ENCODE results near the gene LHFPL6. TPM values are rescaled to one million over a fixed set of nuclear protein-coding genes. Genes with fewer than 3 reads are reported as not detected.

Gene LHFPL6
- total and polyA plus RNA-seq, 2 experiments from 2014 or later: 91.2 to 111 TPM

DNA sequence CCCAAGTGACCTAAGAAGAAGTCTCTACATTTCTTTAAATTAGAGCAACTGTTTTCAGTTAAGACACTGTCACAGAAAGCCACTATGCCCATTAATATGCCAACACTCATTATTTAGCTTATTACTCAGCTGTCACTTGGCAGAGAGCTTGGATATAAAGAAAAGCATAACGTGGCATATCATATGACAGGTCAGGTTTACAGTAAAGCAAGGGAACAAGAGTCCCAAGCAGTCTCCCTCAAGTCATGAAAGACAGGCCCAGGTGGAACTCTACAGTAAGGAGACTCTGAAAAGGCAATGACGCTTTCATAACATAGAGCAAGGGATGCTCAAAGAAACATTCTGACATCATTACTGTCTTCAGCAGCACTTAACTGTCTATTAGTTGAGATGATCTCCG, 6.3 kb downstream of the LHFPL6 start:
- in situ Hi-C loops (cut with MboI): no loop called here
- H3F3A ChIP-seq (ENCODE audit: insufficient read depth): peaks cover 14% of the 10 kb centered on the region; the same call in 1 of the 2 replicates
- no peaks in the 10 kb centered on the region for H3K36me3 ChIP-seq (ENCODE audit: low read depth)
- no peak overlapping the region for H3K27ac ChIP-seq
- peaks cover 48% of the 10 kb centered on the region for H3K4me1 ChIP-seq (ENCODE audit: insufficient read depth)
- DNase-seq: no peak
- 55 to 56% methylated on average over 3 of the region's 3 CpGs for WGBS, 2 experiments (ENCODE audit: low coverage in 1 of 2, low lambda C conversion rate in 2 of 2, missing lambda C conversion rate in 2 of 2)
- no peaks in the 10 kb centered on the region for H3K27me3 ChIP-seq (replicated peaks; ENCODE audit: insufficient read depth)
- H3K4me2 ChIP-seq (ENCODE audit: unreplicated experiment): no peak overlapping the region
- no peak overlapping the region for H3K9ac ChIP-seq
- no peak overlapping the region for H2AFZ ChIP-seq
- TF ChIP-seq EZH2 (IDR thresholded peaks at IDR 0.05; ENCODE audit: insufficient read depth, poor library complexity, severe bottlenecking) (no peak), EZH2phosphoT487 (IDR thresholded peaks at IDR 0.05; ENCODE audit: insufficient read depth, low read depth) (no peak)
- no peaks in the 10 kb centered on the region for H3K9me2 ChIP-seq (ENCODE audit: insufficient read depth)
- H3K4me3 ChIP-seq: no peak overlapping the region
- H3K79me2 ChIP-seq (ENCODE audit: insufficient read depth): peaks cover 91% of the 10 kb centered on the region
- no peaks in the 10 kb centered on the region for H3K9me3 ChIP-seq (ENCODE audit: low read depth)
- H4K20me1 ChIP-seq (ENCODE audit: insufficient read depth): no peaks in the 10 kb centered on the region

DNA sequence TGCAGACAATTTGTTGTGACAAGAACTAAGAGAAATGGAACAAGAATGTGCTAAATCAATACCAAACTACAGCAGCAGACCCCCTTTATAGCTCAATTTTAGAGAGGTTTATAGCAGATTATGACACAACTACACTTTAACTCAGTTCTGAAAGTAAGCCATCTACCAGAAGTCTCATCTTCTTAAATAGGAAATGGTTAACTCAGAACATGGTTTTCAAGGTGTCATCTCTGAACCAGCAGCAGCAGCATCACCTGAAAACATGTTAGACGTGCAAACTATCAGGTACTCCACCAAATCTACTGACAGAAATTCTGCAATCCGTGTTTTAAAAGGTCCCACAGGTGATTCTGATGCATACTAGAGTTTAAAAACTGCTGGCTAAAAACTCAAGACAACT, 6.8 kb downstream of the LHFPL6 start:
- Histone ChIP-seq H3K27ac (no peak overlapping the region), H3K79me2 (ENCODE audit: insufficient read depth) (peaks cover 91% of the 10 kb centered on the region)
- 88 to 93% methylated on average over 2 of the region's 2 CpGs for WGBS, 2 experiments (ENCODE audit: low coverage in 1 of 2, low lambda C conversion rate in 2 of 2, missing lambda C conversion rate in 2 of 2)

DNA sequence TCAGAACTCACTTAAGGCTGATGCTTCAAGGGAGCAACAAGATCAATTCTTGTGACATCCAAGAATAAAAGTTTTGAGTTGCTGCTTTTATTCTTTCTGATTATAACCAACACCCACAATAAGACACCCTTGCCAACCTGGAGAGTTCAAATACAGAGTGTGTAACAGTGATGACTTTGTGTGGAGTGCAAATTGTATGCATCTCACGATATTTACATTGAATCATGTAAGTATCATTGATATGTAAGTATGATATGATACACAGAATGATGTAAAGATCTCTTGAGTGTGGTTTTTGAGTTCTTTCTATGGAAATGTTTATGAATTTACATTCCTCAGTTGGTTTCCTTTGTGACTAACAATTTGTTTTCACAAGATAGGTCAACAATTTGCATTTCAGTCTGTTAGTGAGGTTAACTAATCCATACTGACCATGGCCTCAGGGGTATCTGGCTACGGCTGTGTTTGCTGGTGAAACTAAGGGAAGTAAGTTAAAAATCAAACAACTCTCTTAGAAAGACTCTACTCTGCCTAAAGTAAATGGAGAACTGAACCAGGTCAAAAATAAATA, 12.4 kb downstream of the LHFPL6 start:
- Histone ChIP-seq H3K27me3 (replicated peaks; ENCODE audit: insufficient read depth) (no peaks in the 10 kb centered on the region), H3K79me2 (ENCODE audit: insufficient read depth) (peaks cover 91% of the 10 kb centered on the region), H3K9ac (no peak overlapping the region), H3K4me3 (no peak overlapping the region), H3K4me1 (ENCODE audit: insufficient read depth) (peaks cover 7% of the 10 kb centered on the region; the same call in 1 of the 2 replicates), H3K4me2 (ENCODE audit: unreplicated experiment) (no peak overlapping the region), H3K27ac (no peak overlapping the region), H3K36me3 (ENCODE audit: low read depth) (no peaks in the 10 kb centered on the region), H3K9me3 (ENCODE audit: low read depth) (no peaks in the 10 kb centered on the region), H2AFZ (no peak overlapping the region), H3F3A (ENCODE audit: insufficient read depth) (no peaks in the 10 kb centered on the region), H4K20me1 (ENCODE audit: insufficient read depth) (no peaks in the 10 kb centered on the region), H3K9me2 (ENCODE audit: insufficient read depth) (no peaks in the 10 kb centered on the region)
- in situ Hi-C loops (cut with MboI): no loop called here
- WGBS, 2 experiments (ENCODE audit: low coverage in 1 of 2, low lambda C conversion rate in 2 of 2, missing lambda C conversion rate in 2 of 2): 45 to 48% methylated on average over 2 of the region's 2 CpGs
- no peak for DNase-seq
- TF ChIP-seq EZH2phosphoT487 (IDR thresholded peaks at IDR 0.05; ENCODE audit: insufficient read depth, low read depth) (no peak), EZH2 (IDR thresholded peaks at IDR 0.05; ENCODE audit: insufficient read depth, poor library complexity, severe bottlenecking) (no peak)

More for the DNA sequence above, 6.8 kb downstream of the LHFPL6 start:
- TF ChIP-seq EZH2phosphoT487 (IDR thresholded peaks at IDR 0.05; ENCODE audit: insufficient read depth, low read depth) (no peak), EZH2 (IDR thresholded peaks at IDR 0.05; ENCODE audit: insufficient read depth, poor library complexity, severe bottlenecking) (no peak)
- Histone ChIP-seq H3K9me3 (ENCODE audit: low read depth) (no peaks in the 10 kb centered on the region), H3K9me2 (ENCODE audit: insufficient read depth) (no peaks in the 10 kb centered on the region), H4K20me1 (ENCODE audit: insufficient read depth) (no peaks in the 10 kb centered on the region), H3F3A (ENCODE audit: insufficient read depth) (peaks cover 14% of the 10 kb centered on the region; the same call in 1 of the 2 replicates), H2AFZ (no peak overlapping the region), H3K9ac (no peak overlapping the region), H3K4me1 (ENCODE audit: insufficient read depth) (peaks cover 43% of the 10 kb centered on the region), H3K36me3 (ENCODE audit: low read depth) (no peaks in the 10 kb centered on the region), H3K4me2 (ENCODE audit: unreplicated experiment) (no peak overlapping the region), H3K27me3 (replicated peaks; ENCODE audit: insufficient read depth) (no peaks in the 10 kb centered on the region), H3K4me3 (no peak overlapping the region)
- DNase-seq: no peak
- in situ Hi-C loops (cut with MboI): no loop called here

DNA sequence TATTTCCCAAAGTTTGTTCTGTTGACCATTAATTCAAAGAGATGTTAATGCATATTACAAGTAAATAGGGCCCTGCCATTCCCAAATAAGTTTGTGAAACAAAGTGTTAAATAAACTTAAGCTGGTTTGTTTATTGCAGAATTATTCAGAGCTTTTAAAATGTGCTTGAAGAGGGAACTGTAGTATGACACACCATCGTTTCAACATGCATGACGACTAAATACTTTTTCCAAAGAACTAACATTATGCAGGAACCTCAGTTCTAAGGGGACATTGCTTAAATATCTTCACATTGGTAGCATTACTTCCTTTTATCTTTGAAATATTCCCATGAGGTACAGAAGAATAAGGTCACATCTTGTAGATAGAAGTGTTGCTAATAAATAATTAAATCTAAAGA, 14.6 kb downstream of the LHFPL6 start:
- H3K4me2 ChIP-seq (ENCODE audit: unreplicated experiment): no peak overlapping the region
- no peak overlapping the region for H3K9ac ChIP-seq
- peaks cover 94% of the 10 kb centered on the region for H3K79me2 ChIP-seq (ENCODE audit: insufficient read depth)
- H3K9me3 ChIP-seq (ENCODE audit: low read depth): no peaks in the 10 kb centered on the region
- DNase-seq: peak; percentile 50
- in situ Hi-C loops (cut with MboI): no loop called here
- peaks cover 12% of the 10 kb centered on the region for H3K4me1 ChIP-seq (ENCODE audit: insufficient read depth)
- H3K27me3 ChIP-seq (replicated peaks; ENCODE audit: insufficient read depth): no peaks in the 10 kb centered on the region
- H2AFZ ChIP-seq: no peak overlapping the region
- 15% methylated on average over 2 of the region's 2 CpGs for WGBS, 2 experiments (ENCODE audit: low coverage in 1 of 2, low lambda C conversion rate in 2 of 2, missing lambda C conversion rate in 2 of 2)
- no peaks in the 10 kb centered on the region for H3K36me3 ChIP-seq (ENCODE audit: low read depth)
- H3F3A ChIP-seq (ENCODE audit: insufficient read depth): no peaks in the 10 kb centered on the region
- TF ChIP-seq EZH2 (IDR thresholded peaks at IDR 0.05; ENCODE audit: insufficient read depth, poor library complexity, severe bottlenecking) (no peak), EZH2phosphoT487 (IDR thresholded peaks at IDR 0.05; ENCODE audit: insufficient read depth, low read depth) (no peak)
- H3K9me2 ChIP-seq (ENCODE audit: insufficient read depth): no peaks in the 10 kb centered on the region
- H3K27ac ChIP-seq: no peak overlapping the region
- no peak overlapping the region for H3K4me3 ChIP-seq
- H4K20me1 ChIP-seq (ENCODE audit: insufficient read depth): no peaks in the 10 kb centered on the region

Measured in GM23248 (cell line).